GM12891 (cell line): ENCODE measurements around the gene PSMB2.
A peak's percentile ranks its signal among the peaks of the same experiment; 100 is the strongest.

Experiments used
- DNase-seq: peaks from one replicate; pipeline ENCODE4 v3.0.0; 2011; ENCODE audit warnings: low spot score; ENCODE audit not compliant: insufficient read length
- FAIRE-seq: peaks from 2 replicates; lab custom pipeline; 2011; peaks lifted over from hg19 to GRCh38; lab: Jason Lieb, UNC
- PAX5 ChIP-seq: IDR thresholded peaks from 2 replicates; pipeline ENCODE4 v1.6.1; 2011; ENCODE audit warnings: low read length, moderate library complexity, mild to moderate bottlenecking; ENCODE audit not compliant: insufficient read depth, severe bottlenecking
- POLR2A ChIP-seq: IDR thresholded peaks from 2 replicates; pipeline ENCODE4 v1.6.1; 2011; ENCODE audit warnings: low read depth, low read length, control low read depth
- POLR2AphosphoS5 ChIP-seq: IDR thresholded peaks from 2 replicates; pipeline ENCODE4 v1.6.1; 2011; ENCODE audit warnings: low read depth, low read length, control low read depth
- POU2F2 ChIP-seq: IDR thresholded peaks from 2 replicates; pipeline ENCODE4 v1.6.1; 2011; ENCODE audit warnings: low read depth, mild to moderate bottlenecking, control low read depth, low read length, moderate library complexity
- SPI1 ChIP-seq: IDR thresholded peaks from 2 replicates; pipeline ENCODE4 v1.6.1; 2011; ENCODE audit warnings: low read depth, low read length, control low read depth
- TAF1 ChIP-seq: IDR thresholded peaks from 2 replicates; pipeline ENCODE4 v1.6.1; 2011; ENCODE audit warnings: low read depth, low read length, control low read depth

PSMB2 gene

DNA sequence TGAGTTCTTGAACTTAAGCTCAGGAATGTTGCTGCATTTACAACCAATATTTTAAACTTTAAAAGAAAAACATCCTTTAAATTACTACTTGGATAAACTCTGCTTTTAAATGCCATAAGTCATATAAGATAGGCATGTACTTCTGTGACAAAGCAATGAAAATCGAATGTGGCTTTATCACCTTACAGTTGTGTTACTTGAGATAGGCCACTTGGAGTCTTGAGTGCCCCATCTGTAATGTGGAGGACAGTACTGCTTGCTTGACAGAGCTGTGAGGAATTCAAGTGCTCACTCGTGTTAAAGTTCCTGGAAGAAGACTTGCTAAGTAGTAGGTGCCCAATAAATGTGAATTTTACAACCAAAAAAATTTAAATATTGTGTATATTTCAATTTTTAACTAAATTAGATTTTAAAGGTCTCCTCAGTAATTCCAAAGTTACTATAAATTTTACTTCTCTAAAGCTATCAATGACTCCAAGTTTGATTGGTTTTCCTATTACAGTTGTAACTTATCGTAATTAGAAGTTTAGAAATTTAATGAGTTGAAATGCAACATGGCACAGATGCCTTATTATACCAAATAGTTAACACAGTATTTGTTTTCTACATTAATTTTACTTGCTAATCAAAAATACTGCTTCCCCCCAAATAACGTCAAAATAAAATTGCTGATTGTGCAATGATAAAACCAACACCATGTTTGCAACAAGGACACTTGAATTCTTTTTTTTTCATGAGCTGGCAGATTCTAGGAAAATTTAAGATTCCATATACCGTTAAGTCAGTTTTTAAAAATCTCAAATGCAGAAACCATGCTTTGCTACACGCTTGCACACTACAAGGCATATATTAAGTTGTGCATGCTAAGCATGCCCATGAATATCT, 21.8 kb downstream of the PSMB2 start:
- DNase-seq (no peak), FAIRE-seq (no peak)
- TF ChIP-seq TAF1 (no peak), PAX5 (no peak), POLR2AphosphoS5 (no peak)

DNA sequence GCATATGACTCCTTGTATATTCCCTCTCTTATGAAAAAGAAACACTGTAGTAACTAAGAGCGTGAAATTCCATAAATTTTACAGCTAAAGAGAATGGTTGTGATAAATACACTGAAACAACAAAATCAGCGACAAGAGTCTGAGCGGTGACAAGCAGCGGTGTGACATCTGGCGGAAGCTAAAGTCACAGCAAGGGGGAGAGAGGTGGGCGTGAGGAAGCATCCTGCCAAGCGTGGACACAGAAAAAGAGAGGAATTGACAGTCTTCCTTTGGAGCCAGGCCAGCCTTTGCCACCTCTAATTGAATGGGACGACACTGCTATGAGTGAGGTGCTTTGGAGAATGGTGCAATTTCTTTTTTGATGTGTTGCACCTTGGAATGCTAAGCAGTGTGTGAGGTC, 25.9 kb downstream of the PSMB2 start:
- FAIRE-seq (no peak), DNase-seq (no peak)
- no peak for TF ChIP-seq POLR2AphosphoS5
- no peak for TF ChIP-seq POU2F2
- no peak for TF ChIP-seq PAX5
- TF ChIP-seq TAF1: no peak
- no peak for TF ChIP-seq SPI1
- no peak for TF ChIP-seq POLR2A

DNA sequence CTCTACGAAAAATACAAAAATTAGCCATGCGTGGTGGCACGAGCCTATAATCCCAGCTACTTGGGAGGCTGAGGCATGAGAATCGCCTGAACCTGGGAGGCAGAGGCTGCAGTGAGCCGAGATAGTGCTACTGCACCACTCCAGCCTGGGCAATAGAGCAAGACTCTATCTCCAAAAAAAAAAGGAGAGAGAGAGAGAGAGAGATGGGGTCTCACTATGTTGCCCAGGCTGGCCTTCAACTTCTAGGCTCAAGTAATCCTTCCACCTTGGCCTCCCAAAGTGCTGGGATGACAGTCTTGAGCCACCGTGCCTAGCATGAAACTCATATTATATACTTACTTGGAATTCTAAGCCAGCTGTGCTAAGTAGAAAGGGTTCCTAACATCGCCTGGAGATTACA, 29.7 kb downstream of the PSMB2 start:
- no peak for TF ChIP-seq POU2F2
- TF ChIP-seq PAX5: no peak

DNA sequence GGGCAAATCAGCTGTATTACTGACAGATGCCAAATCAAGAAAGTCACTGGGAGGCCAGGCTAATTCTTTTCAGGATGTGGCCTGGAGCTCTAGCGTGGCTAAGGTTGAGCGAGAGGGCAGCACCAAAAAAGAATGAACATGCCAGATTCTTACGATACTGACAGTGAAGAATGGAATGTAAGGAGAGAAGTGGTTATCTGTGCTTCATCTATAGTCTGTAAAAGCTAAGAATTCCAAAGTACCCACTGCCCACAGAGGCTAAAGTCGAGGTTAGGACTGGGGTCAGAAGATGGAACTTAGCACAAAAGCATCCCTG, 35.5 kb downstream of the PSMB2 start:
- DNase-seq (no peak), FAIRE-seq (no peak)
- TF ChIP-seq TAF1 (no peak), POLR2AphosphoS5 (no peak), POLR2A (no peak), PAX5 (no peak), SPI1 (no peak), POU2F2 (no peak)

More for the DNA sequence above, 29.7 kb downstream of the PSMB2 start:
- FAIRE-seq (no peak), DNase-seq (no peak)

DNA sequence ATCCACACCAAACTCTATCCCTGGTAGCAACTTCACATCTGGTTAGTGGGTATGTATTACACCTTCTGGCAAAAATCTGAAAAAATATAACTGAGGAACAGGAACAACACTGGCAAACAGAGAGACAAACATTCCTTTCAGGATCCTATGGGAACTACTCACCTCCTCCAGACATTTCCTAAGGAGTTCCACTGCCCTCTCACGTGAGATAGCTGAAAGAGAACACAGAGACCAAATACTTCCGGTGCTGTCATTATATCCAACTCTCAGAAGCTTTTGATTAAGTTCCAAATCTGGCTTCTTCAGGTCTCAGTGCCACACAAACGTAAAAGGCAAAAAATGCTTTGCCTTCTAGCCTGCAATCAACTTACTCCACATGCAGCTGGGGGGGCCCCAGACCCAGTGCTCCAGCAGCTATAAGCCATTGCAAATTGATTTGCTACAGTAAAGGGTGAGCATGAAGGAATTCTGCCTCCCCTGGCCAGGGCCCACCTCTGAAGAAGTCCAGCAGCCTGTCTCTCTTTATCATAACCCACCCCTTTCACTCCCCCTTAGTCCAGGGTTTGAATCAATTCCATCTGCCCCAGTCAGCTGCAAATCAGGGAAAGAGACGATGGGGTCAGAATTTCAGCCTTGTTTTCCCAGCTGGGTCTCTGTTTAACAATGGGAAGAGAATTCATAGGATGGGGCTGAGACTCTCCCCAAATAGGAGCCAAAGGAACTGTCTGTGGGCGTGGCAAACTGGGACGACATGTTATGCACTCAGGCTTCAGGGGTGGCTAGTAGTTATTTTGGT, 36.1 kb downstream of the PSMB2 start:
- DNase-seq (no peak), FAIRE-seq (no peak)
- no peak for TF ChIP-seq SPI1
- no peak for TF ChIP-seq TAF1
- no peak for TF ChIP-seq POU2F2
- no peak for TF ChIP-seq POLR2A
- no peak for TF ChIP-seq POLR2AphosphoS5
- no peak for TF ChIP-seq PAX5

DNA sequence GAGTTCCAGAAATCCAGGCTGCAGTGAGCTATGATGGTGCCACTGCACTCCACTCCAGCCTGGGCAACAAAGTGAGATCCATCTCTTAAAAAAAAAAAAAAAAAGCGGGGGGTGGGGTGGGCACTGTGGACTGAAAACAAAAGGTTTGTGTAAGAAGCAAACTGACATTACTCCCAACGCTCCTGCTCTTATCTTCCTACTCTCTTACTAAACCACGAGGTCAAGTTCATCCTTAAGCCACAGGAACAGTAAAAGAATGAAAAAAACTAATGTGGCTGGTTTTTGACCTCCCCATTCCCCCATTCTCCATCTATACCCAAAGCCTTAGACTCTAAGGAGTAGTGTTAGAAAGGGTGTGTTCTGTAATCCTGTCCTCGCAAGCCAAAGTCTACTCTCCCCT, 37.4 kb downstream of the PSMB2 start:
- FAIRE-seq: no peak
- DNase-seq: no peak
- TF ChIP-seq POLR2A: no peak
- TF ChIP-seq SPI1: no peak
- TF ChIP-seq PAX5: no peak
- TF ChIP-seq POLR2AphosphoS5: no peak

DNA sequence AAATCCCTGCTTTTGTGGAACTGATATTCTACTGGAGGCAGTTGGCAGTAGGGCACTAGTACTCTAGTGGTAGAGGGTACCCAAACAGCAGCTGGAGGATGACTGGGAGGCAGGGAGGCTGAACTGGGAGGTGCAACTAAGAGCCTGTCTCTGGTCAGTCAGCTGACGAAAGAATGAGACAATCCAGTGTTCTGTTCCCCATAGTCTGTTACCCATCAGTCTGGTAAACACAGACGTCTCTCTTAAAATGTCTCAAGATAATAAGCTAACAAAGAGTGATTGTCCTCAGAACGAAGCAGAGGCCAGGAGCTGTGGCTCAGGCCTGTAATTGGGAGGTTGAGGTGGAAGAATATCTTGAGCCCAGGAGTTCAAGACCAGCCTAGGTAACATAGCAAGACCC, 37.9 kb downstream of the PSMB2 start:
- FAIRE-seq (no peak), DNase-seq (no peak)
- TF ChIP-seq POU2F2 (no peak), POLR2A (no peak), PAX5 (no peak), POLR2AphosphoS5 (no peak), SPI1 (no peak), TAF1 (no peak)

DNA sequence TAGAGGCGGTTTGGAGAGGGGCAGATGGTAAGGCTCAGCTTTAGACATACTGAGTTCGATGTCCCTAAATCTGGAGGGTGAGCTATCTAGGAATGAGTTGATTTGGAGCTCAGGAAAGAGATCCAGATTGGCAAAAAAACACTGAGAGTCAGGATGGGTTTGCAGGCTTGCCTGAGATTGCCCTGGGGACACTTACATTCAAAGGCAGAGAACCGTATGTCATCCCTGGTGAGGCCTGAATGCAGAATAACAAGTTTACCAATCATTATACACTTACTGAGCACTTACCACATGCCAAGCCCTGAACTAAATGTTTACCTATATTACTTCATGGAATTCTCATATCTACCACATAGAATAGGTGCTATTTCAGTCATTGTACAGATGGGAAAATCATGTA, 40.7 kb downstream of the PSMB2 start:
- no peak for FAIRE-seq
- no peak for TF ChIP-seq TAF1
- no peak for TF ChIP-seq POLR2A
- TF ChIP-seq SPI1: no peak
- no peak for TF ChIP-seq POLR2AphosphoS5
- no peak for TF ChIP-seq POU2F2
- TF ChIP-seq PAX5: no peak

DNA sequence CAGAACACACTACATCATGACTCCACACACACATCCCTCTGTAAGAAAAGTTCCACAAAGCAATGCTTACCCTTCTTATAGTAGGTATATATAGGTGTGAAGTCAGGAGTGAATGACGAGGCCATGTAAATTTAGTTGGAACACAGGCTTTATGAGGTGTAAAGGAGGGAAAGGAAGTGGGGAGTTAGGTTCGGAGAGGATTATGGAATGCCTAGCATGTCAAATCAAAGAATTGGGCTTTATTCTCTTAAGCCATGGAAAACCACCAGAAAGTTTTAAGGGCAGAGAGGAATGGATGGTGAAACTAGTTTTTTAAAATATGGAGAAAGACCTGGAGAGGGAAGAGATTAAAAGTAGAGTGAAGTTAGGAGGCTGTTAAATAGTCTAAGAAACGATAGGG, 41.9 kb downstream of the PSMB2 start:
- FAIRE-seq (no peak), DNase-seq (no peak)
- TF ChIP-seq PAX5: no peak
- no peak for TF ChIP-seq TAF1
- TF ChIP-seq SPI1: no peak
- no peak for TF ChIP-seq POLR2AphosphoS5
- no peak for TF ChIP-seq POU2F2
- TF ChIP-seq POLR2A: no peak

More for the DNA sequence above, 40.7 kb downstream of the PSMB2 start:
- DNase-seq: no peak

DNA sequence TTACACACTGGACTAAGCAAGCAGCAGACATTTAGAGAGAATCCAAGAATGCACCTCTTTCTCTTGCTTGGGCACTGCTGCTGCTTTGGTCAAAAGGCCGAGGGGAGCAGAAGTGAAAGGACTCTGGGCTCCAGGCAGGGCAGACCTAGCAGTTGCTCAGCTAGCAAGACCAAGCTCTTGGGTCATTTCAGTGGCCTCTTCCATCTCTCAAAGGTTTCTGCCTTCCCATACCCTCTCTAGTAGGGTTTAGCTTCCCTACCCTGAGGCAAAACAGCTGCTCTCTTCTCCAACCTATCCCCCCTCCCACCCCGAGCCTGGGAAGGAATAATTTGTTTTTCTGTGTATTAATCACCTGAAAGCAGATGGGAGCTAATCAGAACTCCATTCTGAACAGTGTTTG, 42.4 kb downstream of the PSMB2 start:
- DNase-seq (no peak), FAIRE-seq (no peak)
- TF ChIP-seq POLR2A: no peak
- TF ChIP-seq POLR2AphosphoS5: peak; percentile 16; the same call in 1 of the 2 replicates
